Activated CD8-positive, alpha-beta memory T cell treated with anti-CD3 and anti-CD28 coated beads for 24 hours (primary cell): Measurements from ENCODE around the gene TRIM24.
"Not testable (repeated sequence)": the region's sequence is repeated elsewhere in the genome, so short reads cannot be mapped to it uniquely, and the experiment has no call there.

Experiments
- DNase-seq: peaks from one replicate; pipeline ENCODE4 v3.0.0-alpha.2; 2020

Gene TRIM24

GRCh38 chr7:138460176-138460648 lies at the start of gene TRIM24:
Gene TRIM24, plus strand, starts transcription at chr7:138460259. Its CDS starts 290 bp downstream, at chr7:138460549.
- peak; percentile 94 for DNase-seq

DNA sequence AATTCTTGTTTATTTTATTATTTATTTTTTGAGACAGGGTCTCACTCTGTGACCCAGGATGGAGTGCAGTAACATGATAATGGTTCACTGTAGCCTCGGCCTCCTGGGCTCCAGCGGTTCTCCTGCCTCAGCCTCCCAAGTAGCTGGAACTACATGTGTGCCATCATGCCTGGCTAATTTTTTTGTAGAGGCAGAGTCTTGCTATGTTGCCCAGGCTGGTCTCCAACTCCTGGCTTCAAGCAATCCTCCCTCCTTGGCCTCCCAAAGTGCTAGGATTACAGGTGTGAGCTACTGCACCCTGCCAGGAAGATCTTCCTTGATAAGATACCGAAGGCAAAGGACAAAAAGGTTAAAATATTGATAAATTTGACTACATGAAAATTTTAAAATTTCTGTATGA lies 48.0 kb upstream of the TRIM24 start:
- DNase-seq: not testable (repeated sequence)

DNA sequence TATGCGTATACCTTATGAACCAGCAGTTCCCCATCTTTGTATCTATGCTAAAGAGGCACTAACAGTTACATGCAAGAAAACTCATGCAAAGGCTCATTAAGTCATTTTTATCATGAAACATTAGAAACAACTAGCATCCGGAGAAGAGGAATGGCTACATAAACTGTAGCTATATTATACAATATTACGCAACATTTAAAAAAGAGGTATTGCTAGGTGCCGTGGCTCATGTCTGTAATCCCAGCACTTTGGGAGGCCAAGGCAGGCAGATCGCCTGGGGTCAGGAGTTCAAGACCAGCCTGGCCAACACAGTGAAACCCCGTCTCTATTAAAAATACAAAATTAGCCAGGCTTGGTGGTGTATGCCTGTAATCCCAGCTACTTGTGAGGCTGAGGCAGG lies 47.1 kb upstream of the TRIM24 start:
- not testable (repeated sequence) for DNase-seq

DNA sequence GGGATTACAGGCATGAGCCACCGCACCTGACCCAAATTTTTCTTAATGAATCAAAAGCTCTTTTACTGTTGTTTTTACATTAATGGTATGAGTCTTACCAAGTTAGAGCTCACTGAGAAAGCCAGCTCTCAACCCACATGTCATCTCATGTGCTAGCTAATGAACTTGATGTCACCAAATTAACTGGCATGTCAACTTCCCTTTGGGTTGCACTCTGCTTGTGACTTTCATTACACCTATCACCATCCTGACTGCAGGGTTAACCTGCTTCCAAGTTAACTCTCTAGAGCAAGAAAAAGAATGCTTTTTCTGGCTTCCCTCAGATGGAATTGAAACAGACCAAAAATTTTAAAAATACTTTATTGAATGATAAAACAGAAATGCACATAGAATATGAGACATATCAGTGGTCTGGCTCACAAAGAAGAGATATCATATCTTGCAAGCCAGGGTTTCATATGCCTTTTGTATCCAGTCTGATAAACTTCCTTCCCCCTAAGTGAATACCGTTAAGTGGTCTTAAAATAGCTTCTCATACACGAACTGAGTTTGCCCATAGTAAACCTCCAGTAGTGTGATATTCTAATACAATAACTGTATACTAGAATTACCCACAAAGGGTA lies 42.9 kb upstream of the TRIM24 start:
- DNase-seq: no peak

GRCh38 chr7:138417764-138418163 lies 42.3 kb upstream of the TRIM24 start:
- no peak for DNase-seq

DNA sequence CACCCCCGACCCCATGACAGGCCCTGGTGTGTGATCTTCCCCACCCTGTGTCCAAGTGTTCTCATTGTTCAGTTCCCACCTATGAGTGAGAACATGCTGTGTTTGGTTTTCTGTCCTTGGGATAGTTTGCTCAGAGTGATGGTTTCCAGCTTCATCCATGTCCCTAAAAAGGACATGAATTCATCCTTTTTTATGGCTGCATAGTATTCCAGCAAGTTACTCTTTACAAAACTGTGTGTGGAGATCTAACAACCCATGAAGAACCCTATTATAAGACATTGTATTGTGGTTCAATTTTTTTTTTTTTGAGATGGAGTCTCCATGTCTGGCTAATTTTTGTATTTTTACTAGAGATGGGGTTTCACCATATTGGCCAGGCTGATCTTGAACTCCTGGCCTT lies 41.7 kb upstream of the TRIM24 start:
- DNase-seq: not testable (repeated sequence)

- no peak for DNase-seq
Measured at GRCh38 chr7:138425026-138425425, 35.0 kb upstream of the TRIM24 start.

DNA sequence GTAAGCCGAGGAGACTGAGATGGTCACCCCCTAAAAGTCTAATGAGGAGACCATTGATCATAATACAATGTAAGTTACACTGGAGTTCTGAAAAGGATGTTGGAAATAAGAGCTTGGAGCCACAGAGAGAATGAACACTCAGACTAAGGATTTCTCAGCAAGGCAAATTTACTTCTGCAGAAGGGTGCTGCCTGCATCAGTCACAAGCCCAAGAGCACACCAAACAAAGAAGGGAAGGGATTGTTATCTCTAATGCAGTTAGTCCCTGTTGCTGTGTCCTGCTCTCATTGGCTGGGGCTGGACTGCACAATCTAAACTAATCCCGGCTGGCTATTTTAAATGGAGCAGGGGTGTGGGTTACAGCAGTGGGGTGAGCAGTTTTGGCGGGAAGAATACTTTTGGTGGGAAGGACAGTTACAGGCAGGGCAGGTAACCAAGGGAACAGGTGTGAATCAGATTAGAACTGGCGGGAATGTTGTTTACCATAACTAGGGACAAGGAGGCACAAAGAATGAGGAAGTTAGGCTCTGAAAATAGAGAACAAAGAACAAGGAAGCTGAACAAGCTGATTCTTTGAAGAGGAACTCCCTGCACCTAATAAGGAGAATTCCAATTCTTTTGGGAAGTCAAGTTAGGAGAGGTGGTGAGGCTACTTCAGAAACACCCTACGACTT lies 30.3 kb upstream of the TRIM24 start:
- DNase-seq: no peak

GRCh38 chr7:138431517-138431916 lies 28.5 kb upstream of the TRIM24 start:
- DNase-seq: no peak

DNA sequence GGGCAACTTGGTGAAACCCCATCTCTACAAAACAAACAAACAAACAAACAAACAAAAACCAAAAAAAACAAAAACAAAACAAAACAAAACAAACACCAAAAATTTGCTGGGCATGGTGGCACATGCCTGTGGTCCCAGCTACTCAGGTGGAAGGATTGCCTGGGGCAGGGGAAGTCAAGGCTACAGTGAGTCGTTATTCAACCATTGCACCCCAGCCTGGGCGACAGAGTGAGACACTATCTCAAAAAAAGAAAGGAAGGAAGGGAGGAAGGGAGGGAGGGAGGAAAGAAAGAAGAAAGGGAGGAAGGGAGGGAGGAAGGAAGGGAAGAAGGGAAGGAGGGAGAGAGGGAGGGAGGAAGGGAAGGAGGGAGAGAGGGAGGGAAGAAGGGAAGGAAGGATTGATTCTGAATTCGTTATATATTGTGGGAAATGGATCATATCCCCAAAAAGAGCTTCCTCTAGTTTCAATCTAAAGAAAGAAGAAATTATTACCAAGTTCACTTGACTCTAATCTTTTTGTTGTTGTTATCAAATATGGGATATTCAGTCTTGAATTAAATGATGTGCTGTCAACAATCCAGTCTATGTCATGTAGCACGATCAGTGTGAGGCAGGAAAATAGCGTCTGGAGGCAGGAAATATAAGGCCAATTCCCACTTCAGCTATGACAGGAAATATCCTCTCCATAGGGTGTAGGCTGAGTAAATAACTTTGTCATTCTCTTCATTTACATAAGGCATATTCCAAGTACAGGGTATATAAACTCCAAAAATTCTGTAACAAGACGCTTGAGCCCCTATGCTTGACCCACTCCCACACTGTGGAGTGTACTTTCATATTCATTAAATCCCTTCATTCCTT lies 26.2 kb upstream of the TRIM24 start:
- no peak for DNase-seq

- DNase-seq: no peak
Measured at GRCh38 chr7:138434597-138435019, 25.5 kb upstream of the TRIM24 start.

DNA sequence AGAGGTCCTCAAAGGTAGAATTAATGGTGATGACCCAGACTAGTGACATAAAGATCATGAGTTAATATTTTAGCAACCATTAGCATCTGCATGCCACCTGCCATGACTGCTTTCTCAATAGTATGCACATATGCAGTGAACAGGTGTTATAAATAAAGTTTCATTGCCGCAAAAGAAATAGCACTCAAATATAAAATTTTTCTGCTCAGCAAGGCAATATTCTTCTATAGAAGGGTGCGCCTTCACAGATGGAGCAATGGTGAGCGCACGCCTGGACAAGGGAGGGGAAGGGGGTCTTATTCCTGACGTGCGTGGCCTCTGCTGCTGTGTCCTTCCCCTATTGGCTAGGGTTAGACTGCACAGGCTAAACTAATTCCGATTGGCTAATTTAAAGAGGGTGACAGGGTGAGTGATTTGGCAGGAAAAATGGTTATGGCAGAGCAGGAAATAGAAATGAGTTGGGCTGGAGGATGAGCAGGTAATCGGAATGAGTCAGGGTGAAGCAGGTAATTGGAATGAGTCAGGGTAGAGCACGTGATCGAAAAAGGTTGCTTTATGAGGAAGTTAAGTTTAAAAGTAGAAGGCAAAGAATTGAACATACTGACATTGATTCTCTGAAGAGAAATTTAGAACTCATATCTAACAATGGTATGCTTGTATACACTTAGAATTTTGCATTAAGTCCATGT lies 24.7 kb upstream of the TRIM24 start:
- DNase-seq: no peak

DNA sequence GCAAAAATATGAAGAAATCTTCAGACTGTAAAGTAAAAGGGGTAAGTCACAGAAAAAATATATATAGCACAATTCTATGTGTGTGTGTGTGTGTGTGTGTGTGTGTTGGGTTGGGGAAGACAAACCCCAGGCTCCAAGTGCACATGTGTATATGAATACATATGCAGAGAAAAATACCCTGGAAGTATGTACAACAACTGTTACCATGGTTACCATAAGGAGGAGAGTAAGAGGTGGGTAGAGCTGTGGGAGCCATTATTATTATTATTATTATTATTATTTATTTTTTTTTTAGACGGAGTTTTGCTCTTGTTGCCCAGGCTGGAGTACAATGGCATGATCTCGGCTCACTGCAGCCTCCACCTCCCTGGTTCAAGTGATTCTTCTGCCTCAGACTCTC lies 23.7 kb upstream of the TRIM24 start:
- DNase-seq: no peak

DNA sequence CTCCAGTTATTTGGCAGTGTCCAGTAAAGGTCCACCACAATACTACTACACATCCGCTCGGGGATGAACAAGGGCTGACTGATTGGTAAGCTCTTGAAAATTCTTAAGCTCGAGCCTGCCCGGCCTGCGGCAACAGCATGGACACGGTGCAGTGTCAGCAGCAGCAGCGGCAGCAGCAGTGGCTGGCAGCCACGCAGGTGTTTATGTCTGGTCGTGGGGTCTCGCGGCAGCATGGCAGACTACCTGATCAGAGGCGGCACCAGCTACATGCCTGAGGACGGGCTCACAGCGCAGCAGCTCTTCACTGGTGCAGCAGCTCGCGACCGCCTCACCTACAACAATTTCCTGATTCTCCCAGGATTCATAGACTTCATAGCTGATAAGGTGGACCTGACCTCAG lies 19.6 kb upstream of the TRIM24 start:
- no peak for DNase-seq

GRCh38 chr7:138442822-138443221 lies 17.2 kb upstream of the TRIM24 start:
- no peak for DNase-seq

- peak; percentile 71 for DNase-seq
Measured at GRCh38 chr7:138449580-138449979, 10.5 kb upstream of the TRIM24 start.

- DNase-seq: no peak
Measured at GRCh38 chr7:138455609-138456008, 4.5 kb upstream of the TRIM24 start.

DNA sequence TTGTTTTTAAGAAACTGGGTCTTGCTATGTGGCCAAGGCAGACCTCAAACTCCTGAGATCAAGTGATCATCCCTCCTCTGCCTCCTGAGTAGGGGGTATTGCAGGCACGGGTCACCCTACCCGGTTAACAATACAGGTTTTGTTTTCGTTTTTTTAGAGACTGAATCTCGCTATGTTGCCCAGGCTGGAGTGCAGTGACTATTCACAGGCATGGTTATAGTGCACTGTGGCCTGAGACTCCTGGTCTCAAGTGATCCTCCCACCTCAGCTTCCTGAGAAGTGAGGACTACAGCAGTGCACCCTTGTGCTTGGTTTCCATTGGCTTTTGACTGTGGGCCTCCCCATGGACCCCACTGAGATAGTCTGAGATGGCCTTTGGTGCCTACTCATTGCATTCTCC lies 3.8 kb upstream of the TRIM24 start:
- no peak for DNase-seq

GRCh38 chr7:138458576-138459412 lies 1.3 kb upstream of the TRIM24 start:
- no peak for DNase-seq

DNA sequence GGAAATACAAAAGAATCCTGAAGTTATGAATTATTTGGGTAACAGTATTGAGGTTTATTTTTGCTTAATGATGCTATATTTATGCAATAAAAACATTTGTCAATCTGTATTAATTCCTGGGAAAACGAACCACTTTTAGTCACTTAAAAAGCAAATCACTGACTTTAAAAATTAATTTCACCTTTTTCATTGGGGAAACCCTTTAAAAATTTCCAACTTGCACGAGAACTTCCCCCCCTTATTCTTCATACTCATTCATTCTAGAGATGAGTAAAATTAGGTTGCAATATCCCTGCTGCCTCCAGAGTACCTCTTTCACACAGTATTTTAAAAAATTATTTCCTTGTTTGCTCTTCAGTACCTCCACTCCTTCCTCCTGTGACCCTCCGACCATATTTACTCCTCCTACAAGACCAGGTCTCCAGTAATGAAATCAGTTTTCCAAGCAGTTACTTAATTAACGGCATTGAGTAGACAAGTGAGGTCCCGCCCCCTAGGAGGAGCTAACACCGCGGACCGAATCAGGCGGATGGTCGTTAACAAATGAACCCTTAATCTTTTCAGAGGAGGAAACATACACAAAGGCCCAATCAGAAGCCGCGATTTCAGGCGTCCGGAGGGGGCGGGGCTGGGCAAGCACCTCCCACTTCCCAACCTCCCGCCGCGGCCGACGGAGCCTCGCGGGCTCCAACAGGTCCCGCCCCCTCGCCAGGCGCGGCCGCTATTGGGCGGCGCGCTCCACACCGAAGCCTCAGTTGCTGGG lies 465 bp upstream of the TRIM24 start:
- DNase-seq: peak; percentile 97
